GM12891 (cell line): ENCODE data around the gene ANO9.

Source experiments
- PAX5 ChIP-seq: IDR thresholded peaks from 2 replicates; pipeline ENCODE4 v1.6.1; 2011; ENCODE audit warnings: low read length, moderate library complexity, mild to moderate bottlenecking; ENCODE audit not compliant: insufficient read depth, severe bottlenecking
- POLR2A ChIP-seq: IDR thresholded peaks from 2 replicates; pipeline ENCODE4 v1.6.1; 2011; ENCODE audit warnings: low read depth, low read length, control low read depth
- POLR2AphosphoS5 ChIP-seq: IDR thresholded peaks from 2 replicates; pipeline ENCODE4 v1.6.1; 2011; ENCODE audit warnings: low read depth, low read length, control low read depth
- SPI1 ChIP-seq: IDR thresholded peaks from 2 replicates; pipeline ENCODE4 v1.6.1; 2011; ENCODE audit warnings: low read depth, low read length, control low read depth
- TAF1 ChIP-seq: IDR thresholded peaks from 2 replicates; pipeline ENCODE4 v1.6.1; 2011; ENCODE audit warnings: low read depth, low read length, control low read depth

DNA sequence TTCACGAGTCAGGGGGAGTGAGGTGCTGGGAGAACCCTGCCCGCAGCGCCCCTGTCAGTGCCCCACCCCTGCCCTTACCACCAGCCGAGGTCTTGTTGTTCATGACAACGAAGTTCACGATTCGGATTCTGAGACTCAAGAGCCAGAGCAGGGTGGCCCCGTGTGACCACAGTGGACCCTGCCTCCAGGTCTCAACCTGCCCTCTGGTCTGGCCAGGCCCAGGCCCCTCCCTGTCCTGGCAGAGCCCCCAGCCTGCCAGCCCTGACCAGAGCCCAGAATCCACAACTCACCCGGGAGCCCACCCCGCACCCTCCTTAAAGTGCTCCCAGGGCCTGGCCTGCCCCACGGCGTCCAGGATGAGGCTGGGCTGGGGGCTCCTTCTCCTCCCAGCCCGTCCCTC, 9.9 kb downstream of the ANO9 start:
- TF ChIP-seq SPI1: no peak
- TF ChIP-seq POLR2AphosphoS5: no peak
- no peak for TF ChIP-seq POLR2A
- TF ChIP-seq TAF1: no peak
- no peak for TF ChIP-seq PAX5
